Measurements from ENCODE around the gene KIF26B.

GRCh38 chr1:245572709-245573108, 417.9 kb downstream of the KIF26B start:
- TF ChIP-seq CREB1 (CRISPR knock-in tag; IDR thresholded peaks at IDR 0.05; ENCODE audit: low read depth): no peak
- TF ChIP-seq CTCF (conservative IDR thresholded peaks at IDR 0.05; ENCODE audit: low read depth in 2 of 2): no peak
- no peak for TF ChIP-seq POLR2AphosphoS5 (IDR thresholded peaks at IDR 0.05; ENCODE audit: low read depth)
- TF ChIP-seq EZH2phosphoT487 (IDR thresholded peaks at IDR 0.05; ENCODE audit: unreplicated experiment): no peak
- TF ChIP-seq EZH2 (IDR thresholded peaks at IDR 0.05; ENCODE audit: low read depth, unreplicated experiment): no peak
- no peak for TF ChIP-seq REST (IDR thresholded peaks at IDR 0.05; ENCODE audit: unreplicated experiment)
